ENCODE measurements around the gene LDHB. TPM values are rescaled to one million over a fixed set of nuclear protein-coding genes. Genes with fewer than 3 reads are reported as not detected.
"Not testable (repeated sequence)": the region's sequence is repeated elsewhere in the genome, so short reads cannot be mapped to it uniquely, and the experiment has no call there.

LDHB gene
- total RNA-seq, 2 donors from 2014 or later: 1,054 to 1,593 TPM

DNA sequence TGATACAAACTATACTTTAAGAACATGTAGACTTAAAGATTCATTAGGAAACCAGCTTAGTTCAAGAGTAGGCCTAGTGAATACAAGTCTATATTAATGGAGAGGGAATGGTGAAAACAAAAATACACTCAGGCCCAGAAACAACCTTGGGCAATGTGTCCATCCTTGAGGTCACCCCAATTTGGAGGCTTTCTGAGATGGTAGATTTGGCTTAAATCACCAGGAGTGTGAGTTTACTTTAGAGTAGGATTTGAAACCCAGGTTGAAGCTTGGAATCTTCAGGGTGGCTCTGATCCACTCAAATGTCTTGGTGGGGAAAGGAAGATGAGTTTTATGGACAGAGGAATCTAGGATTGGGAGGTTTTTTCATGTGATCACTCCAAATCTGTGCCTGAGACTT is 10.5 kb downstream of the LDHB start:
- H3K36me3 Mint-ChIP-seq (ENCODE audit: low read depth): peaks cover 100% of the 10 kb centered on the region
- H3K4me3 Mint-ChIP-seq: no peak overlapping the region
- no peak for ATAC-seq (replicated peaks)
- H3K27me3 Mint-ChIP-seq: no peaks in the 10 kb centered on the region
- H3K9me3 Mint-ChIP-seq: no peaks in the 10 kb centered on the region
- H3K27ac Mint-ChIP-seq: peak overlapping the region; percentile 37
- peaks cover 65% of the 10 kb centered on the region for H3K4me1 Mint-ChIP-seq

DNA sequence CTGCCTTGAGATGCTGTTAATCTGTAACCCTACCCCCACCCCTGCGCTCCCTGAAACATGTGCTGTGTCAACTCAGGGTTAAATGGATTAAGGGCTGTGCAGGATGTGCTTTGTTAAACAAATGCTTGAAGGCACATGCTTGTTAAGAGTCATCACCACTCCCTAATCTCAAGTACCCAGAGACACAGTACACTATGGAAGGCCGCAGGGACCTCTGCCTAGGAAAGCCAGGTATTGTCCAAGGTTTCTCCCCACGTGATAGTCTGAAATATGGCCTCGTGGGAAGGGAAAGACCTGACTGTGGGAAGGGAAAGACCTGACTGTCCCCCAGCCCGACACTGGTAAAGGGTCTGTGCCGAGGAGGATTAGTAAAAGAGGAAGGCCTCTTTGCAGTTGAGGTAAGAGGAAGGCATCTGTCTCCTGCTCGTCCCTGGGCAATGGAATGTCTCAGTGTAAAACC is 12.6 kb downstream of the LDHB start:
- not testable (repeated sequence) for H3K27me3 Mint-ChIP-seq; ATAC-seq (replicated peaks); H3K9me3 Mint-ChIP-seq
- peaks cover 99% of the 10 kb centered on the region for H3K36me3 Mint-ChIP-seq (ENCODE audit: low read depth)
- peaks cover 58% of the 10 kb centered on the region for H3K4me1 Mint-ChIP-seq
- H3K4me3 Mint-ChIP-seq: peak overlapping the region; percentile 1
- peak overlapping the region; percentile 37 for H3K27ac Mint-ChIP-seq

DNA sequence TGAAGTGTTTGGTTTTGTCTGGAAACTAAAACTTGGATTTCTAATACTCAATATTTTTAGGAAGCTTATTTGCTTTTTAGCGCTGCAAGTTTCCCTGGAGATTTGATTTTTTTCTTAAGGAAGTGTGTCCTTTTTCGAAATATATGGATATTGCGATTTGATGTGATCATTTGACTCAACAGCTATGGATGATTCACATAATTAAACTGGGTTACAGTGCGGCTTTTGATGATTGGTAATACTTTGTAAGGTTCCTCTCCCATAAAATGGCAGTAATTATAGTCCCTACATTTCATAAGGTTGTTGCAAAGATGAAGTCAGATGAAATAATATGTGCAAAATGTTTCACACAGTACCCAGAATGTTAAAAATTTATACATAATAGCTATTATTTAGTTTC is 13.1 kb downstream of the LDHB start:
- H3K27ac Mint-ChIP-seq: no peak overlapping the region
- H3K4me3 Mint-ChIP-seq: peak overlapping the region; percentile 47
- no peaks in the 10 kb centered on the region for H3K9me3 Mint-ChIP-seq
- no peak for ATAC-seq (replicated peaks)
- H3K27me3 Mint-ChIP-seq: no peaks in the 10 kb centered on the region
- H3K36me3 Mint-ChIP-seq (ENCODE audit: low read depth): peaks cover 97% of the 10 kb centered on the region
- peaks cover 54% of the 10 kb centered on the region for H3K4me1 Mint-ChIP-seq

DNA sequence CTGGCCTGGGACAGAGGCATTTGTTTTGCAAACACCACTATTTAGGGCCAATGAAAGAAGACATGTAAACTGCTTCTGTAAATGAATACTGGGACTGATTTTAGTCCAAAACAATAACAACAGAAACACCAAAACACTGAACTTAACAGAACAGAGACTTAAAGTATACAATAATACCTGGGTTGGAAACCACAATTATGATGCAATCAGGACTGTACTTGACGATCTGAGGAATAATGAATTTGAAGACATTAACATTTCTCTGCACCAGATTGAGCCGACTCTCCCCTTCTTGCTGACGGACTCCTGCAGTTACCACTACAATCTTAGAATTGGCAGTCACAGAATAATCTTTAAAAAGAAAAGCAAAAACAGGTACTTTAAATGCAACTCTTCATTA is 13.9 kb downstream of the LDHB start:
- Mint-ChIP-seq H3K9me3 (no peaks in the 10 kb centered on the region), H3K4me1 (peaks cover 57% of the 10 kb centered on the region), H3K4me3 (peak overlapping the region; percentile 47), H3K36me3 (ENCODE audit: low read depth) (peaks cover 97% of the 10 kb centered on the region), H3K27ac (peak overlapping the region; percentile 35), H3K27me3 (no peaks in the 10 kb centered on the region)
- no peak for ATAC-seq (replicated peaks)

DNA sequence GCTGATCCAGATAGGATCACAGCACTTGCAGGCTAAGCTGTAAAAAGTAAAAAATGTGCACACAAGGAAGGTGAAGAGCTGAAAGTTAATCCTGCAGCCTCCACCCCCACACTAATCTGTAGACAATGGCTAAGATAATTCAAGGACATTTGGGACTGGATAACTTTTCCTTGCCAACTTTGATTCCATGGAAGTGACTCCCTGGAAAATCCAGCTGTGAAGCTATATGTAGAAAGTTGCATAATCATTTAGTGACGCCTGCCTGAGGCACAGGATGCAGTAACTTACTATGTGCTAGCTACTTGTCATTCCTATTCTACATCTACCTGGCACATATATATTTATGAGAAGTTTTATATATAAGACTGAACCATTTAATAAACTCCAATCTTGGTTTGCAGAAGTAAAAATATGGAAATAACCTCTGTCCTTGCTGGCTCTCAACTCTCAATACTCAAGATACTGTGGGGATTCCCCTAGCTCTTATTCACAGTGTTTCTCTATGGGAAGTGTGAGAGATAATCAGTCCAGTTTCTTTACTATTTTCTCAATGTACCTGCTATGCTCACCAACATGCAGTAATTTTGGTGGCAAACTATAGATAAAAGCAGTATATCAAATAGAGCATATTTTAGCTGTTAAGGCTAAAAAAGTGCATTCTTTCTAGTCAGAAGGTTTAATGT is 14.8 kb downstream of the LDHB start:
- peak overlapping the region; percentile 12 for H3K4me3 Mint-ChIP-seq
- H3K27me3 Mint-ChIP-seq: no peaks in the 10 kb centered on the region
- H3K36me3 Mint-ChIP-seq (ENCODE audit: low read depth): peaks cover 97% of the 10 kb centered on the region
- peak overlapping the region; percentile 22 for H3K27ac Mint-ChIP-seq
- peak; percentile 96 for ATAC-seq (replicated peaks)
- peaks cover 54% of the 10 kb centered on the region for H3K4me1 Mint-ChIP-seq
- no peaks in the 10 kb centered on the region for H3K9me3 Mint-ChIP-seq

DNA sequence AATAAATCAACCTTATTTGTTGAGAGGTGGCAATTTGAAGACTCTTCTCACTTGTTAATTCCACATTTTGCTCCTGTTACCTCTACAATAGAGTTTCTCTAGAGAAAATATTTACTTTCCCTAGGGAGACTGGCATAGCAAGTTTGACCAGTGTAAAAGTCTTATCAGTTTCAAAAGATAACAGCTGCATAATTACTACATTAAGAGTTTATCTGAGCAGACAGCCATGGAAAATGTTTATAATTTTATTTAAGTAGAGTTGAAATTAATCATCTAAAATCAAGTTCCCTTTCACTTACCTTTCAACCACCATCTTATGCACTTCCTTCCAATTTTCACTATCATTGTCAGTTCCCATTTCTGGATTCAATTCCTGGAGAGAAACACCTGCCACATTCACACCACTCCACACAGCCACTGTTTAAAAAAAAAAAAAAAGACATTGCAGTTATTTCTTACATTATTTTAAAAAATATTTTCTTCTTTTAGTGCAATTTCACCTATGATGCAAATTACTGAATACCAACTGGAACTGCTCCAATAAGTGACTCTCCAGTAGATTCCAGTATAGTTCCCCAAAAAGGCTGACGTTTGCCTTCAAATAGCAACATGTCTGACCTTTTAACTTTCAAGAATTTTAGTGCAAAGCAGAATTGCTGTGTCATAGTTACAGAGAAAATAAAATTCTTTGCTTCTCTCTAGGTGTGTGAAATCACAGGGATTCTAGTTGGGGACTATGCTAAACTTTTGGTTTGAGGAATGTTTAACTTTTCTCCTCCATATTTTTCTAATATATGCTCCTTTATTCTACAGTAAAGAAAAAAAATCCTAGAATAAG is 19.4 kb downstream of the LDHB start:
- no peak for ATAC-seq (replicated peaks)
- H3K4me1 Mint-ChIP-seq: peaks cover 25% of the 10 kb centered on the region
- peak overlapping the region; percentile 74 for H3K27ac Mint-ChIP-seq
- no peak overlapping the region for H3K4me3 Mint-ChIP-seq
- H3K36me3 Mint-ChIP-seq (ENCODE audit: low read depth): peaks cover 97% of the 10 kb centered on the region
- H3K27me3 Mint-ChIP-seq: no peaks in the 10 kb centered on the region
- no peaks in the 10 kb centered on the region for H3K9me3 Mint-ChIP-seq

DNA sequence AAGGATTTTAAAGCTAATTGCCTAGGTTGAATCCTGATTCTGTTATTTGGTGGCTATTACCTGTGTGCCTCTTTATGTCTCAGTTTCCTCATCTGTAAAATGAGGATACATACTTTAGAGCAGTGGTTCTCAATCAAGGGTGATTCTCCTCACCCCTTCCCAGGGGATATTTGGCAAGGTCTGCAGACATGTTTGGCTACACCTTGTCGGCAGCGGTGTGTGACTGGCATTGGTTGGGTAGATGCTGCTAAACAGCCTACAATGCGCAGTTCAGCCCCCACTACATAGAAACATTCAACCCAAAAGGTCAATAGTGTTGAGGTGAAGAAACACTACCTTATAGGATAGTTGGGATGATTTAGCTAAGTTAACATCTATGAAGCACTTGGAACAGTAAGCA is 23.4 kb downstream of the LDHB start:
- Mint-ChIP-seq H3K27ac (no peak overlapping the region), H3K4me3 (no peak overlapping the region), H3K9me3 (no peaks in the 10 kb centered on the region), H3K36me3 (ENCODE audit: low read depth) (peaks cover 78% of the 10 kb centered on the region), H3K27me3 (no peaks in the 10 kb centered on the region), H3K4me1 (peaks cover 7% of the 10 kb centered on the region)
- ATAC-seq (replicated peaks): no peak

DNA sequence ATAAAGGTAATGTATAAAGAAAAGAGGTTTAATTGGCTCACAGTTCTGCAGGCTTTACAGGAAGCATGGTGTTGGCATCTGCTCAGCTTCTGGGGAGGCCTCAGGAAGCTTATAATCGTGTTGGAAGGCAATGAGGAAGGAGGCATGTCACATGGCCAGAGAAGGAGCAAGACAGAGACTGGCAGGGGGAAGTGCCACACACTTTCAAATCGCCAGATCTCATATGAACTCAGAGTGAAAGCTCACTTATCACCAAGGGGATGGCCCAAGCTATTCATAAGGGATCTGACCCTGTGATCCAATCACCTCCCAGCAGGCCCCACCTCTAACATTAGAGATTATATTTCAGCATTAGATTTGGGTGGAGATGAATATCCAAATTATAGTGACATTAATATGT is 26.3 kb downstream of the LDHB start:
- Mint-ChIP-seq H3K27me3 (no peaks in the 10 kb centered on the region), H3K9me3 (no peaks in the 10 kb centered on the region), H3K36me3 (ENCODE audit: low read depth) (peaks cover 49% of the 10 kb centered on the region), H3K27ac (no peak overlapping the region), H3K4me3 (no peak overlapping the region), H3K4me1 (no peaks in the 10 kb centered on the region)
- no peak for ATAC-seq (replicated peaks)

DNA sequence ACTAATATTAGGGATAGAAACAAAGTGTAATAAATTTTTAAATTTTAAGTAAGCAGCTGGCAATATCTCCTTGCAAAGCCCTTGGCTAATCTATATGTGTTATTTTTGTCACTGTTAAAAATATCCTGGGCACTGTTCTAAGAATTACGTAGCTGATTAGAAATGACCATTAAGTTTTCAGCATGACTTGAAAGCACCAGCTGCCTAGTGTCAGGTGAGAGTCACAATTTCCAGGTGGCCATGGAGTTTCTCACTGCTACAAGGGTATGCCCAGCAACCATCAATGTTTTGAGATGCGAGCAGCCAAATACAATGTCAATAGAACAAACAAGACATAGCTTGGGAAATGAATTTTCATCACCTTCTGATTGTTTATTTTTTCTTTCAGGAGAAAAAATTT is 29.7 kb downstream of the LDHB start:
- no peak for ATAC-seq (replicated peaks)
- Mint-ChIP-seq H3K9me3 (peaks cover 4% of the 10 kb centered on the region), H3K36me3 (ENCODE audit: low read depth) (peaks cover 15% of the 10 kb centered on the region), H3K4me3 (no peak overlapping the region), H3K27ac (no peak overlapping the region), H3K27me3 (no peaks in the 10 kb centered on the region), H3K4me1 (no peaks in the 10 kb centered on the region)

DNA sequence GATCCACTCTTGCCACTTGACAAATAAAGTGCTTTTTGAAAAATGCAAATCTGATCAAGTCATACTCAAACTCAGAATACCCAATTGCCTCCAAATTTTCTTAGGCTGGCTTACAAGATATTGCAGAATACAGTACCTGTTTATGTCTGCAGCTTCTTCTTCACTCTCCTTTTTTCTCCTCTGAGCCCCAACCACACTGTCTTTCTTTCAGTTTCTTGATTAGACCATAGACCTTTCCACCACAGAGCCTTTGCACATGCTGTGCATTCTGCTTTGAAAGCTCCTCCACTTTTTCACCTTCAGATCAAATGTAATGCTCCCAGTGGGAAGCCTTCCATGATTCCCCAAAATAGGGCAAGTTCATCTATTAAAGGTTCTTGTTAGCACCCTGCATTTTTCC is 39.1 kb downstream of the LDHB start:
- Mint-ChIP-seq H3K9me3 (peaks cover 6% of the 10 kb centered on the region), H3K4me1 (peaks cover 32% of the 10 kb centered on the region), H3K4me3 (no peak overlapping the region), H3K27me3 (no peaks in the 10 kb centered on the region), H3K36me3 (ENCODE audit: low read depth) (peaks cover 5% of the 10 kb centered on the region), H3K27ac (peak overlapping the region; percentile 45)
- peak; percentile 48 for ATAC-seq (replicated peaks)

DNA sequence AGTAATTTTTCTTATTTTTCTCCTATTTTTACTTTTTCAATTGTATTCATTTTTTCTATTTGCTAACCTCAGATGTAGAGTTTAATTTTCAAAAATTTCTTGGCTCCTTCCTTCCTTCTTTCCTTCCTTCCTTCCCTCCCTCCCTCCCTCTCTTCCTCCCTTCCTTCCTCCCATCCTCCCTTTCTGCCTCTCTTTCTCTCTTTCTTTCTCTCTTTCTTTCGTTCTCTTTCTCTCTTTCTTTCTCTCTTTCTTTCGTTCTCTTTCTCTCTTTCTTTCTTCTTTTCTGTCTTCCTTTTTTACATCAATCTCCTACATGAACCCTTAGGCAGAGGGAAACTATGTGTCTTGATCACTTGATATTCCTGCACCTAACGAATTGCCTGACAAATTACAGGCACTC is 40.6 kb downstream of the LDHB start:
- Mint-ChIP-seq H3K27me3 (no peaks in the 10 kb centered on the region), H3K4me3 (peak overlapping the region; percentile 9), H3K27ac (peak overlapping the region; percentile 91), H3K9me3 (peaks cover 4% of the 10 kb centered on the region), H3K4me1 (peaks cover 32% of the 10 kb centered on the region), H3K36me3 (ENCODE audit: low read depth) (peaks cover 5% of the 10 kb centered on the region)
- ATAC-seq (replicated peaks): no peak

DNA sequence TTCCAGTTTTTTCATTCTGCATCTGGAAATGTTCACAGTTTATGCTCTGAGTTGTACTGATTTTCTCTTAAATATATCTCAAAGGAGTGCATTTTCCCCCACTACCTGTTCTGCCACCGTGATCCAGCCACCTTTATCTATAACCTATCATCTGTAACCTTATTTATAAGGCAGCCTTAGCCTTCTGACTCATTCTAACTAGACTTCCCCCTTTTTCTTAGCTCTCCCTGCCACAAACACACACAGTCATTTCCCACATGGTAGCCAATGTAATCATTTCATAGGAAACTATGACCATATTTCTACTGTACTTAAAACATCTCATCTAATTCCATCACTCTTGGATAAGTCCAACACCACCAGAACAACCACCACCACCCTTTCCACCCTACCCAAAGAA is 42.2 kb downstream of the LDHB start:
- peak overlapping the region; percentile 67 for H3K27ac Mint-ChIP-seq
- peak overlapping the region; percentile 54 for H3K4me3 Mint-ChIP-seq

DNA sequence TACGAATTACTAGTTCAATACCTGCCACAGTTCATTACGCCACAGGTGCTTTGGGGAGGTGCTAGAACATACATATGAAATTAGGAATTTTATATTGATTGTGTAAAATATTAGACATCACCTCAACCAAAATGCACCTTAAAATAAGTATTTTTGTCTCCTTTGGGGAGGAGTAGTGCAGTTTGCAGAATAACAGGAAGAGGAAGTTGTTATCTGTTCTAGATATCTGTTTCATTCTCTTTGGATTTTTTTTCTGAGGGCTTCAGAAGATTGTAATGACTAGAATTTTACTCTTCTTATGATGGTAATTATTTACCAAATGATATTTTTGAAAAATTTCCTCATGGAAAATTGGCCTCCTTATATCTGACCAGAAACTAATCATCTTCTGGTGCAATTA is 43.1 kb downstream of the LDHB start:
- peak overlapping the region; percentile 54 for H3K4me3 Mint-ChIP-seq
- no peak for ATAC-seq (replicated peaks)
- H3K27me3 Mint-ChIP-seq: no peaks in the 10 kb centered on the region
- H3K4me1 Mint-ChIP-seq: peaks cover 28% of the 10 kb centered on the region
- H3K9me3 Mint-ChIP-seq: peaks cover 4% of the 10 kb centered on the region
- peaks cover 5% of the 10 kb centered on the region for H3K36me3 Mint-ChIP-seq (ENCODE audit: low read depth)
- H3K27ac Mint-ChIP-seq: peak overlapping the region; percentile 67

More for the DNA sequence above, 42.2 kb downstream of the LDHB start:
- peaks cover 28% of the 10 kb centered on the region for H3K4me1 Mint-ChIP-seq
- peak; percentile 97 for ATAC-seq (replicated peaks)
- H3K27me3 Mint-ChIP-seq: no peaks in the 10 kb centered on the region
- H3K9me3 Mint-ChIP-seq: peaks cover 4% of the 10 kb centered on the region
- H3K36me3 Mint-ChIP-seq (ENCODE audit: low read depth): peaks cover 5% of the 10 kb centered on the region

DNA sequence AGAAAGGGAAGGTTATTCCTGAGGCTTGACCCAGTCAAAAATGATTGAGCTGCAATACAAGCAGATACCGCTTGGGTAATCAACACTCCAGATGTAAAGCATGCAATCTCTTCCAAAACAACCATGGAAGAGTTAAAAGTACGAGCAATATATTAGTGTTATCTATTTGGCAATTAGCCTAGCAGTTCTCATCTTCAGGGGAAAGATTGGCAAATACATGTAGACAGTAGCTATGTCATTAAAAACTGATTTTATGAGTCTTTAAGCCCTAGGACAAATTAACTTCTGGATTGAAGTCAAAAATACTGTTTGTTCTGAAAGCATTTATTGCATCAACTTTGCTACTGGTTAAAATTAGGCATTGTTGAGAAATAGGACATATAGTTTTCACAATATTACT is 43.7 kb downstream of the LDHB start:
- peaks cover 5% of the 10 kb centered on the region for H3K36me3 Mint-ChIP-seq (ENCODE audit: low read depth)

DNA sequence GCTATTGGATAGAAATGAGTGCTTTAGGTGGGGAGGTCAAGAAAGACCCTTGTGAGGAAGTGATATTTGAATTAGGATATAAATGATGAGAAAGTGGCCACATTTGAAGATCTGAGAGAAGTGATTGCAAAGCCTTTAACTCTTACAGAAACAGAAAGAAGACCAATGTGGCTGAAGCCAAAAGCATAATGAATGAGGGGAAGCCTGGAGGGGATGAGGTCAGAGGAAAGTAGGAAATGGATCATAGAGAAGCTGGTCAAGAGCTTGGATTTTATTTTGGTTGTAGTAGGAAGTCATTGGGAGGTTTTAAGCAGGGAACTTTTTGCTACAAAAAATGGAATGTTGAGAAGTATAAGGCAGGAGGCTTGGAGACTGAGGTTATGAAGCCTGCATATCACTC is 49.4 kb downstream of the LDHB start:
- H3K36me3 Mint-ChIP-seq (ENCODE audit: low read depth): no peaks in the 10 kb centered on the region
- ATAC-seq (replicated peaks): no peak
- H3K4me1 Mint-ChIP-seq: no peaks in the 10 kb centered on the region
- H3K27me3 Mint-ChIP-seq: no peaks in the 10 kb centered on the region
- no peak overlapping the region for H3K27ac Mint-ChIP-seq
- H3K9me3 Mint-ChIP-seq: no peaks in the 10 kb centered on the region
- H3K4me3 Mint-ChIP-seq: no peak overlapping the region

More for the DNA sequence above, 43.7 kb downstream of the LDHB start:
- H3K27me3 Mint-ChIP-seq: no peaks in the 10 kb centered on the region
- H3K27ac Mint-ChIP-seq: peak overlapping the region; percentile 67
- H3K9me3 Mint-ChIP-seq: peaks cover 4% of the 10 kb centered on the region
- no peak for ATAC-seq (replicated peaks)
- H3K4me1 Mint-ChIP-seq: peaks cover 28% of the 10 kb centered on the region
- peak overlapping the region; percentile 54 for H3K4me3 Mint-ChIP-seq

Data from activated T-helper 17 cell treated with anti-CD3 and anti-CD28 coated beads, Interleukin-2, amount 50 U/mL, for 72 hours (primary cell).